Measurements from ENCODE around the gene PET100.

The PET100 gene

DNA sequence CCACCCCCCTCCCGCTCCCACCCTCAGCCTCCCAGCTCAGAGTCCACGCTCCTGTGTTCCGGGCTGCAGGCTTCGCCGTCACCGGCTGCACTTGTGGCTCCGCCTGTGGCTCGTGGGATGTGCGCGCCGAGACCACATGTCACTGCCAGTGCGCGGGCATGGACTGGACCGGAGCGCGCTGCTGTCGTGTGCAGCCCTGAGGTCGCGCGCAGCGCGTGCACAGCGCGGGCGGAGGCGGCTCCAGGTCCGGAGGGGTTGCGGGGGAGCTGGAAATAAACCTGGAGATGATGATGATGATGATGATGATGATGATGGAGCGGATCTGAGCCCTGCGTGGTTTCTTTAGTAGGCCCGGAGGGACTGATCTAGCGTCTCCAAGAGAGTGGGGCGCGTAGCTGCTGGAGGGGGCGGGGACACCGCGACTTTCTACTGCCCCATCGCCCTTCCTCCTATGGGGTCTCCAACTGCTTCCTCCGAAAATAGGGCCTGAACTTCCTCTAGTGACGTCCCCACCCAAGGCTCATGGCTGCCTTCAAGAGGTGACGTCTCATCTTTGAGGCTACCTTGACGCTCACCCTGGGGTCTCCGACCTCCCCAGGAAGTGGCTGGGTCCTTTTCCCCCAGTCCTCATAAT, 40.7 kb downstream of the PET100 start:
- Histone ChIP-seq H3K36me3 (ENCODE audit: control insufficient read depth, insufficient read depth, low read length) (no peaks in the 10 kb centered on the region), H3K27me3 (ENCODE audit: control insufficient read depth, insufficient read depth, low read length, poor library complexity, severe bottlenecking) (peaks cover 50% of the 10 kb centered on the region), H3K4me1 (ENCODE audit: control insufficient read depth, insufficient read depth, low read length) (no peaks in the 10 kb centered on the region), H3K4me3 (ENCODE audit: insufficient read depth, low read depth, low read length) (peak overlapping the region; percentile 35), H3K27ac (ENCODE audit: insufficient read depth, low read depth, low read length, poor library complexity, severe bottlenecking) (no peak overlapping the region), H3K9me3 (ENCODE audit: control insufficient read depth, low read length) (no peaks in the 10 kb centered on the region)
- 7 to 8% methylated on average over 42 of the region's 43 CpGs for WGBS, 2 experiments

GRCh38 chr19:7670790-7671189, 41.2 kb downstream of the PET100 start:
- Histone ChIP-seq H3K4me1 (ENCODE audit: control insufficient read depth, insufficient read depth, low read length) (no peaks in the 10 kb centered on the region), H3K4me3 (ENCODE audit: insufficient read depth, low read depth, low read length) (peak overlapping the region; percentile 35), H3K27ac (ENCODE audit: insufficient read depth, low read depth, low read length, poor library complexity, severe bottlenecking) (no peak overlapping the region), H3K27me3 (ENCODE audit: control insufficient read depth, insufficient read depth, low read length, poor library complexity, severe bottlenecking) (peaks cover 52% of the 10 kb centered on the region), H3K36me3 (ENCODE audit: control insufficient read depth, insufficient read depth, low read length) (no peaks in the 10 kb centered on the region), H3K9me3 (ENCODE audit: control insufficient read depth, low read length) (no peaks in the 10 kb centered on the region)
- 44 to 51% methylated on average over 8 of the region's 9 CpGs for WGBS, 2 experiments

- Histone ChIP-seq H3K9me3 (ENCODE audit: control insufficient read depth, low read length) (no peaks in the 10 kb centered on the region), H3K4me3 (ENCODE audit: insufficient read depth, low read depth, low read length) (no peak overlapping the region), H3K36me3 (ENCODE audit: control insufficient read depth, insufficient read depth, low read length) (no peaks in the 10 kb centered on the region), H3K4me1 (ENCODE audit: control insufficient read depth, insufficient read depth, low read length) (no peaks in the 10 kb centered on the region), H3K27ac (ENCODE audit: insufficient read depth, low read depth, low read length, poor library complexity, severe bottlenecking) (no peak overlapping the region), H3K27me3 (ENCODE audit: control insufficient read depth, insufficient read depth, low read length, poor library complexity, severe bottlenecking) (peaks cover 66% of the 10 kb centered on the region)
- WGBS, 2 experiments: 49 to 55% methylated on average over 9 of the region's 9 CpGs
Observed at GRCh38 chr19:7672522-7672921, 42.9 kb downstream of the PET100 start.

- no peak overlapping the region for H3K27ac ChIP-seq (ENCODE audit: insufficient read depth, low read depth, low read length, poor library complexity, severe bottlenecking)
- no peaks in the 10 kb centered on the region for H3K36me3 ChIP-seq (ENCODE audit: control insufficient read depth, insufficient read depth, low read length)
- 59 to 65% methylated on average over 17 to 21 of the region's 21 CpGs for WGBS, 2 experiments
- peaks cover 3% of the 10 kb centered on the region for H3K4me1 ChIP-seq (ENCODE audit: control insufficient read depth, insufficient read depth, low read length)
- H3K27me3 ChIP-seq (ENCODE audit: control insufficient read depth, insufficient read depth, low read length, poor library complexity, severe bottlenecking): peaks cover 72% of the 10 kb centered on the region
- H3K9me3 ChIP-seq (ENCODE audit: control insufficient read depth, low read length): no peaks in the 10 kb centered on the region
- H3K4me3 ChIP-seq (ENCODE audit: insufficient read depth, low read depth, low read length): no peak overlapping the region
Observed at GRCh38 chr19:7674010-7675005, 44.7 kb downstream of the PET100 start.

- WGBS, 2 experiments: 62 to 69% methylated on average over 7 of the region's 7 CpGs
Observed at GRCh38 chr19:7676376-7676775, 46.8 kb downstream of the PET100 start.

DNA sequence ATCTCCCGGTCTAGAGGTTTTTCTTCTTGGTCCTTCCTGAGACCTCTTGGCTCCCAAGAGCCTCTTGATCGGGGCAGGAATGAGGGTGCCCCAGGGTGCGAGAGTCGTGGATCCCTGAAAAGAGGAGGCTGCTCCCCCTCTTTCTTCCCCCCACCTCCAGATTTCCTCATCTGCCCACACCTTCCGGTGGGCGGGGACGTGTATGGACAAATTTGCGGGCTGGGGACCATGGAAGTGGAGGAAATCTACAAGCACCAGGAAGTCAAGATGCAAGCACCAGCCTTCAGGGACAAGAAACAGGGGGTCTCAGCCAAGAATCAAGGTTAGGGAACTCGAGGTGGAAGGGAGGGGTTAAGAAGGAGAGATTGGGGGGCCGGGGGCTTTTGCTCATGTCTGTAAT, 47.3 kb downstream of the PET100 start, which contains the start of gene MCEMP1:
Gene MCEMP1 (plus strand): TSS at position 237 of the 400 bp plus-strand sequence. CDS start 31 bp downstream, at position 268.
- Histone ChIP-seq H3K27me3 (ENCODE audit: control insufficient read depth, insufficient read depth, low read length, poor library complexity, severe bottlenecking) (peaks cover 52% of the 10 kb centered on the region), H3K4me1 (ENCODE audit: control insufficient read depth, insufficient read depth, low read length) (peaks cover 3% of the 10 kb centered on the region), H3K4me3 (ENCODE audit: insufficient read depth, low read depth, low read length) (no peak within 1 kb of the TSS), H3K9me3 (ENCODE audit: control insufficient read depth, low read length) (no peaks in the 10 kb centered on the region), H3K27ac (ENCODE audit: insufficient read depth, low read depth, low read length, poor library complexity, severe bottlenecking) (no peak within 1 kb of the TSS), H3K36me3 (ENCODE audit: control insufficient read depth, insufficient read depth, low read length) (no peaks in the 10 kb centered on the region)
- WGBS, 2 experiments: 63 to 70% methylated on average over 10 of the region's 10 CpGs

More at GRCh38 chr19:7676376-7676775, 46.8 kb downstream of the PET100 start:
- Histone ChIP-seq H3K4me1 (ENCODE audit: control insufficient read depth, insufficient read depth, low read length) (peaks cover 3% of the 10 kb centered on the region), H3K9me3 (ENCODE audit: control insufficient read depth, low read length) (no peaks in the 10 kb centered on the region), H3K27me3 (ENCODE audit: control insufficient read depth, insufficient read depth, low read length, poor library complexity, severe bottlenecking) (peaks cover 57% of the 10 kb centered on the region), H3K36me3 (ENCODE audit: control insufficient read depth, insufficient read depth, low read length) (no peaks in the 10 kb centered on the region), H3K27ac (ENCODE audit: insufficient read depth, low read depth, low read length, poor library complexity, severe bottlenecking) (no peak overlapping the region), H3K4me3 (ENCODE audit: insufficient read depth, low read depth, low read length) (no peak overlapping the region)

- Histone ChIP-seq H3K9me3 (ENCODE audit: control insufficient read depth, low read length) (no peaks in the 10 kb centered on the region), H3K36me3 (ENCODE audit: control insufficient read depth, insufficient read depth, low read length) (peaks cover 8% of the 10 kb centered on the region), H3K4me1 (ENCODE audit: control insufficient read depth, insufficient read depth, low read length) (peaks cover 3% of the 10 kb centered on the region), H3K4me3 (ENCODE audit: insufficient read depth, low read depth, low read length) (no peak overlapping the region), H3K27me3 (ENCODE audit: control insufficient read depth, insufficient read depth, low read length, poor library complexity, severe bottlenecking) (peaks cover 43% of the 10 kb centered on the region), H3K27ac (ENCODE audit: insufficient read depth, low read depth, low read length, poor library complexity, severe bottlenecking) (no peak overlapping the region)
- WGBS, 2 experiments: 40 to 42% methylated on average over 12 of the region's 12 CpGs
Observed at GRCh38 chr19:7677669-7678311, 48.2 kb downstream of the PET100 start.

GRCh38 chr19:7678971-7679751, 49.6 kb downstream of the PET100 start:
- no peak overlapping the region for H3K27ac ChIP-seq (ENCODE audit: insufficient read depth, low read depth, low read length, poor library complexity, severe bottlenecking)
- H3K36me3 ChIP-seq (ENCODE audit: control insufficient read depth, insufficient read depth, low read length): peaks cover 19% of the 10 kb centered on the region
- no peaks in the 10 kb centered on the region for H3K9me3 ChIP-seq (ENCODE audit: control insufficient read depth, low read length)
- H3K4me1 ChIP-seq (ENCODE audit: control insufficient read depth, insufficient read depth, low read length): peaks cover 3% of the 10 kb centered on the region
- H3K4me3 ChIP-seq (ENCODE audit: insufficient read depth, low read depth, low read length): no peak overlapping the region
- WGBS, 2 experiments: 82% methylated on average over 30 of the region's 30 CpGs
- peaks cover 38% of the 10 kb centered on the region for H3K27me3 ChIP-seq (ENCODE audit: control insufficient read depth, insufficient read depth, low read length, poor library complexity, severe bottlenecking)

DNA sequence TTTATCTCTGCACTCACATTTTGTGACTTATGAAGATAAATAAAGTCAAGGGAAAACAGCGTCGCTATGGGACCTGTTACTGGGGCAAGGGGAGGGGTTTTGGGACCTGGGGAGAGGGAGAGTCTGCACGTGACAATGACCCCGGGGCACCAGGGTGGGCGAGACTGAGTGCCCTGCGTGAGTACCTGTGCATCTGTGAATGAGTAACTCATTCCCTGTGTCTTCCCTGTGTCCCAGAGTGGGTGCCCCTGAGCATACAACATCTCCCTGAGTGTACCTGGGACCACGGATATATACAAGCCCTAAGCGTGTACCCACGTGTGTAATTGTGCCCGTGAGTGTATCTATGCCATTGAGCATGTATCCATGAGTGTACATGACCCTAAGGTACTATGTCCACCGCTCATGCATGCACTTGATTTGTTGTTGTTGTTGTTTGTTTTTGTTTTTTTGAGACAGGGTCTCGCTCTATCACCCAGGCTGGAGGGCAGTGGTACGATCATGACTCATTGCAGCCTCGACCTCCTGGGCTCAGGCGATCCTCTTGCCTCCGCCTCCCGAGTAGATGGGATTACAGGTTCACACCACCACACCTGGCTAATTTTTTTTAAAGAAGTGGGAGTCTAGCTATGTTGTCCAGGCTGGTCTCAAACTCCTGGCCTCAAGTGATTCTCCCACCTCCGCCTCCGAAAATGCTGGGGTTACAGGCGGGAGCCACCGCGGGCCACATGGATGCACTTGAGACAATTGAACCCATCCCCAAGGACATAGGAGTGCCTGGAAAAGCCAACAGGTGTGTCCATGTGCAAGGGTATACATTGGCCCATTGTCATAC, 50.4 kb downstream of the PET100 start:
- Histone ChIP-seq H3K27ac (ENCODE audit: insufficient read depth, low read depth, low read length, poor library complexity, severe bottlenecking) (no peak overlapping the region), H3K36me3 (ENCODE audit: control insufficient read depth, insufficient read depth, low read length) (peaks cover 22% of the 10 kb centered on the region), H3K9me3 (ENCODE audit: control insufficient read depth, low read length) (no peaks in the 10 kb centered on the region), H3K4me3 (ENCODE audit: insufficient read depth, low read depth, low read length) (peak overlapping the region; percentile 98), H3K4me1 (ENCODE audit: control insufficient read depth, insufficient read depth, low read length) (peaks cover 3% of the 10 kb centered on the region), H3K27me3 (ENCODE audit: control insufficient read depth, insufficient read depth, low read length, poor library complexity, severe bottlenecking) (peaks cover 38% of the 10 kb centered on the region)
- 58 to 62% methylated on average over 22 of the region's 22 CpGs for WGBS, 2 experiments

Measured in ectodermal cell (in vitro differentiated cells).